NCI-H82 (cell line): ENCODE data around the gene DYRK1A.

Experiments used
- DNase-seq: peaks from one replicate; lab custom pipeline; 2025; lab: John Stamatoyannopoulos, UW

DYRK1A gene

GRCh38 chr21:37419228-37419906 is 52.8 kb downstream of the DYRK1A start:
- DNase-seq, result no peak

GRCh38 chr21:37421306-37421705 is 54.7 kb downstream of the DYRK1A start:
- DNase-seq, result no peak

- no peak for DNase-seq
Observed at GRCh38 chr21:37422382-37422781, 55.8 kb downstream of the DYRK1A start.

- DNase-seq, result no peak
Observed at GRCh38 chr21:37423103-37423502, 56.5 kb downstream of the DYRK1A start.

GRCh38 chr21:37424396-37424795 is 57.8 kb downstream of the DYRK1A start:
- DNase-seq, result no peak

- DNase-seq, result no peak
Observed at GRCh38 chr21:37425001-37425400, 58.4 kb downstream of the DYRK1A start.

- no peak for DNase-seq
Observed at GRCh38 chr21:37425684-37426083, 59.1 kb downstream of the DYRK1A start.

GRCh38 chr21:37427221-37427620 is 60.6 kb downstream of the DYRK1A start:
- no peak for DNase-seq

- peak; percentile 16 for DNase-seq
Observed at GRCh38 chr21:37429356-37429755, 62.8 kb downstream of the DYRK1A start.

- DNase-seq, result no peak
Observed at GRCh38 chr21:37430184-37430821, 63.7 kb downstream of the DYRK1A start.

GRCh38 chr21:37431243-37431642 is 64.7 kb downstream of the DYRK1A start:
- DNase-seq, result no peak

GRCh38 chr21:37432710-37433455 is 66.3 kb downstream of the DYRK1A start:
- DNase-seq, result peak; percentile 77

GRCh38 chr21:37433456-37433840 is 66.9 kb downstream of the DYRK1A start:
- DNase-seq, result peak; percentile 71

- DNase-seq, result peak; percentile 99
Observed at GRCh38 chr21:37435120-37435519, 68.5 kb downstream of the DYRK1A start.

- no peak for DNase-seq
Observed at GRCh38 chr21:37435711-37436110, 69.1 kb downstream of the DYRK1A start.

GRCh38 chr21:37436174-37436573 is 69.6 kb downstream of the DYRK1A start:
- DNase-seq, result peak; percentile 15

- DNase-seq, result no peak
Observed at GRCh38 chr21:37437376-37438080, 71.0 kb downstream of the DYRK1A start.

- DNase-seq, result no peak
Observed at GRCh38 chr21:37443683-37444082, 77.1 kb downstream of the DYRK1A start.

- no peak for DNase-seq
Observed at GRCh38 chr21:37445228-37445627, 78.7 kb downstream of the DYRK1A start.

- DNase-seq, result no peak
Observed at GRCh38 chr21:37446552-37446951, 80.0 kb downstream of the DYRK1A start.

- peak; percentile 24 for DNase-seq
Observed at GRCh38 chr21:37447288-37447936, 80.8 kb downstream of the DYRK1A start.
